ENCODE data around the gene PARN. TPM values are rescaled to one million over a fixed set of nuclear protein-coding genes. Genes with fewer than 3 reads are reported as not detected.

PARN gene
- total RNA-seq, 1 experiment from 2014 or later = 56.2 TPM

DNA sequence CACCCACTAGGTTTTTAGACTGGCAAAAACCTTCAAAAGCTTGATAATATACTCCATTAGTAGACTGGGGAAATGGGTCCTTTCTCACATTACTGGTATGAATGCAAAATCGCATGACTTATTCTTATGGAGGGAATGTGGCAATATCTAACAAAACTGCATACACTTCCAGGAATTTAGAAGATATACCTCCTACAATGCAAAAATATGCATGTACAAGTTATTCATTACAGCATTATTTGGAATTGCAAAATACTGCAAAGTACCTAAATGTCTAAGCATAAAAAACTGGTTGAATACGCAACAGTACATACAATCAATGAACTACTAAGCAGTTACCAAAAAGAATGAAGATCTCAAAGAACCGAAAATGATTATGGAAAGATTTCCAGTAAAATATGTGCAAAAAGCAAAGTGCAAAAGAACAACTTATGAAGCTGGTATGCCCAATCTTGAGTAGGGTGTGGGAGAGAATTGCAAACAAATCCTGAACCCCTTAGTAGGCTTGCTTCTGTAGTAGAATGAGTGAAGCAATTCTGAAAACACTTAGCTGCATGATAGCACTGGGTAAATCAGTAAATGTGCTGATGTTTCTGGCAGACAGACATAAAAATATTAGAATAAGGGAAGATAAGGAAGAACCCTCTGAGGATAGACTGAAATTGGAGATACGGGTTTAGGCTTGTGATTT, 180.1 kb downstream of the PARN start:
- no peak overlapping the region for H3K14ac ChIP-seq (ENCODE audit: insufficient read depth, low read length)
- no peaks in the 10 kb centered on the region for H3K27me3 Mint-ChIP-seq (ENCODE audit: low read depth)
- DNase-seq = no peak
- H2BK15ac ChIP-seq (ENCODE audit: low read depth, low read length) = no peak overlapping the region
- H2AK5ac ChIP-seq (ENCODE audit: insufficient read length, low read length) = no peak overlapping the region
- no peaks in the 10 kb centered on the region for H3K79me1 ChIP-seq (ENCODE audit: insufficient read depth, low read depth, low read length, poor library complexity, severe bottlenecking)
- no peaks in the 10 kb centered on the region for H3K79me2 ChIP-seq (ENCODE audit: insufficient read depth, low read length)
- H3K4me2 ChIP-seq (ENCODE audit: insufficient read depth, insufficient read length, low read length) = no peak overlapping the region
- no peak overlapping the region for H3K27ac ChIP-seq (ENCODE audit: insufficient read length, low read depth, low read length)
- H2BK5ac ChIP-seq (ENCODE audit: insufficient read length, low read length) = no peak overlapping the region
- no peak overlapping the region for H2BK12ac ChIP-seq (ENCODE audit: insufficient read length, low read depth, low read length)
- H3K23ac ChIP-seq (ENCODE audit: insufficient read length, low read depth, low read length) = no peak overlapping the region
- no peaks in the 10 kb centered on the region for H4K20me1 ChIP-seq (ENCODE audit: control insufficient read depth, insufficient read depth, insufficient read length)
- H2BK120ac ChIP-seq (ENCODE audit: low read depth, low read length, poor library complexity, severe bottlenecking) = no peak overlapping the region
- H3K4me1 Mint-ChIP-seq = peaks cover 3% of the 10 kb centered on the region in 2 experiments; a peak in 2 of 4 replicates
- H3K36me3 Mint-ChIP-seq (ENCODE audit: insufficient read depth in 1 of 3, low read depth in 3 of 3) = peaks cover 0 to 3% (median 0%) of the 10 kb centered on the region in 3 experiments; a peak in 1 of 7 replicates
- no peak overlapping the region for H3K4me3 Mint-ChIP-seq
- no peak overlapping the region for H3K27ac Mint-ChIP-seq
- no peaks in the 10 kb centered on the region for H3K9me3 Mint-ChIP-seq
- H4K91ac ChIP-seq (ENCODE audit: insufficient read length, low read depth, low read length) = no peak overlapping the region
- H4K5ac ChIP-seq (ENCODE audit: insufficient read length, low read depth, low read length) = no peak overlapping the region
- no peak overlapping the region for H3K4ac ChIP-seq (ENCODE audit: low read depth, low read length)
- H3T11ph ChIP-seq (ENCODE audit: low read length) = no peak overlapping the region
- H3K27me3 ChIP-seq (ENCODE audit: insufficient read depth, low read length) = no peaks in the 10 kb centered on the region
- no peaks in the 10 kb centered on the region for H3K4me1 ChIP-seq (ENCODE audit: insufficient read depth, low read length)
- no peak overlapping the region for H2BK20ac ChIP-seq (ENCODE audit: low read depth, low read length, poor library complexity, severe bottlenecking)
- no peaks in the 10 kb centered on the region for H3K23me2 ChIP-seq (ENCODE audit: insufficient read length, low read depth, low read length, poor library complexity, severe bottlenecking)
- no peak overlapping the region for H4K8ac ChIP-seq (replicated peaks; ENCODE audit: insufficient read length, low read depth, low read length)
- no peak overlapping the region for H3K9ac ChIP-seq (ENCODE audit: extremely low read depth, insufficient read length, low read length)
- no CpG with 5 or more reads among the region's 4 CpGs for WGBS (ENCODE audit: extremely low coverage, insufficient read length, low lambda C conversion rate)
- no peak overlapping the region for H3K18ac ChIP-seq (ENCODE audit: insufficient read length, low read depth, low read length)
- no peak overlapping the region for H2AFZ ChIP-seq (ENCODE audit: low read length)
- H3K9me3 ChIP-seq (ENCODE audit: control insufficient read depth, low read depth, low read length) = no peaks in the 10 kb centered on the region
- H3K56ac ChIP-seq (ENCODE audit: insufficient read length, low read depth, low read length) = no peak overlapping the region
- TF ChIP-seq, protein P1, sequence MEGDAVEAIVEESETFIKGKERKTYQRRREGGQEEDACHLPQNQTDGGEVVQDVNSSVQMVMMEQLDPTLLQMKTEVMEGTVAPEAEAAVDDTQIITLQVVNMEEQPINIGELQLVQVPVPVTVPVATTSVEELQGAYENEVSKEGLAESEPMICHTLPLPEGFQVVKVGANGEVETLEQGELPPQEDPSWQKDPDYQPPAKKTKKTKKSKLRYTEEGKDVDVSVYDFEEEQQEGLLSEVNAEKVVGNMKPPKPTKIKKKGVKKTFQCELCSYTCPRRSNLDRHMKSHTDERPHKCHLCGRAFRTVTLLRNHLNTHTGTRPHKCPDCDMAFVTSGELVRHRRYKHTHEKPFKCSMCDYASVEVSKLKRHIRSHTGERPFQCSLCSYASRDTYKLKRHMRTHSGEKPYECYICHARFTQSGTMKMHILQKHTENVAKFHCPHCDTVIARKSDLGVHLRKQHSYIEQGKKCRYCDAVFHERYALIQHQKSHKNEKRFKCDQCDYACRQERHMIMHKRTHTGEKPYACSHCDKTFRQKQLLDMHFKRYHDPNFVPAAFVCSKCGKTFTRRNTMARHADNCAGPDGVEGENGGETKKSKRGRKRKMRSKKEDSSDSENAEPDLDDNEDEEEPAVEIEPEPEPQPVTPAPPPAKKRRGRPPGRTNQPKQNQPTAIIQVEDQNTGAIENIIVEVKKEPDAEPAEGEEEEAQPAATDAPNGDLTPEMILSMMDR (conservative IDR thresholded peaks at IDR 0.05) = no peak
